ENCODE measurements around the gene GALNTL6.

The GALNTL6 gene

DNA sequence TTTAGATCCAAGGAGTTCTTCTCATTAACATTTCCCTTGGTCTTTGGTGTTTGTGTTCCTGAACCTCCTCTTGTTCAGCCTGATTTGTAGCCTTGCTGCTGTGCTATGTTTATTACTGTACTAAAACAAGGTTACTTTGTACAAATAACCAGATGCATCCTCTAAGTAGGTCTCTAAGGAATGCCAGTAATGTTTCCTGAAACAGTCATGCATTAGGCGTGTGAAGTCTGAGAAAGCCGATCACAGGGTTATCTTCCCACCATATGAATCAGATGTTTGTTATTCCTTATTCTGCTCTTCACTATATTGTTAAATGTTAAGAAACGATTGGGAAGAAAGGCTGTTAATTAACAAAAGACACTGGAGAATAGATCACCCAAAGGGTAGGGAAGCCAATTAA, 66.9 kb downstream of the GALNTL6 start:
- DNase-seq (ENCODE audit: low read depth in 2 of 2) = no peak

DNA sequence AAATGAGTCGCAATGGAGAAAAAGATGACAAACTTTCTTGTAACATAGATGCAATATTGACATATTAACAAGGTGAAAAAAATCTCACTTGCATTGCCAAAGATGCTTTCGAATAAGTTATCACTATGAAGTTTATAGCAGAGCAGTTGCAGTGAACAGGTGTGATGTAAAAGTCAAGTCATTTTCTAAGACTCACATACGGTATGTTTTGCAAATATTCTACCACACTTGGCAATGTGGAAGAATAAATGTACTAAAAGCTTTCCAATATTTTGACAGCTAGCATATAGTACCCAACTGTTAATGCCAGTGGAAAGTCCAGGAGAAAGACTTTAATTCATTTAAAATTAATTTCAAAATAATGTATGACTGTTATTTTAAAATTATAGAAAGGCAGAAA, 76.5 kb downstream of the GALNTL6 start:
- no peak for DNase-seq (ENCODE audit: low read depth in 2 of 2)

DNA sequence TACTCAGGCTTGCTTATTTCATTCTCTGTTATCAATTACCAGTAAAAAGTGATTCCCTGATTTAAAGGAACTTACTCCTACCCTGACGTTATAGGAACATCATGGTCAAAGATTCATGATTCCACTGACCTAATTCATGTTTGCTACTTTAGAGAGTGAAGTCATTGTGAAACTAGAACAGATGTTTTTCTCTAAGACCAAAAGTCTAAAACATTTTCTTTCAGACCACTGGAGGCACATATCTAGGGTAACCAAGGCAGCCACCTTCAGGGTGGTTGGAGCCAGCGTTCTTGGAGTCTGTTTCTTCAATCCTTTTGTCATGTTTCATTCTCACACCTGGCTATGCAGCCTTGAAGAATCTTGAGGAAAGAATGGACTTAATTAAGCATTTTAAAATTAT, 77.8 kb downstream of the GALNTL6 start:
- no peak for DNase-seq (ENCODE audit: low read depth in 2 of 2)

DNA sequence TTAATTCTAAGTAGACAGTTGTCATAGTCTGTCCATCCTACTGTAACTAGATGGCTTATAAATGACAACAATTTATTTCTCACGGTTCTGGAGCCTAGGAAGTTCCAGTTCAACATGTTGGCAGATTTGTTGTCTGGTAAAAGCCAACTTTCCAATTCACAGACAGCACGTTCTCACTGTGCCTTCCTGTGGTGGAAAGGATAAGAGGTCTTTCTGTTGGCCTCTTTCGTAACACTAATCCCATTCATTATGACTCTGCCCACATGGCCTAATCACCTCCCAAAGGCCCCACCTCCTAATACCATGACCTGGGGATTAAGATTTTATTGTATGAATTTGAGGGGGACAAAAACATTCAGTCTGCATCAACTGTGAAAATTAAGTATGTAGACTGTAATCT, 83.2 kb downstream of the GALNTL6 start:
- DNase-seq (ENCODE audit: low read depth in 2 of 2) = no peak

DNA sequence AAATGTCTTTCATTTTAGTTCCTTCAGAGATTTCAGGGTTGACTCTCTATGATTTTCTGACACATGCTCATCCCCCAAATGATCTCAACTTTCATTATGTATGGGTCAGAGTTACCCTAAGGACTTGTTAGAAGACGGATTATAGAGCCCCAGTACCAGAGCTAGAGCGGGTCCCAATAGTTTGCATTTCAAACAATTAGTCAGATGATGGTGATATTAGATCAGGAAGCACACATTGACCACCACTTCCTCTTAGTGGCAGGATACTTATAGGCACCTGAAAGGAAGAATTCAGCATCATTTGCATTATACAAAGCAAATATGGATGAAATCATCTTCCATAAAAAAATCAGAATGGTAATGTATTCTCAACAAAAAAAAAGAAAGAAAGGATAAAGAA, 106.1 kb downstream of the GALNTL6 start:
- DNase-seq (ENCODE audit: low read depth in 2 of 2) = no peak

DNA sequence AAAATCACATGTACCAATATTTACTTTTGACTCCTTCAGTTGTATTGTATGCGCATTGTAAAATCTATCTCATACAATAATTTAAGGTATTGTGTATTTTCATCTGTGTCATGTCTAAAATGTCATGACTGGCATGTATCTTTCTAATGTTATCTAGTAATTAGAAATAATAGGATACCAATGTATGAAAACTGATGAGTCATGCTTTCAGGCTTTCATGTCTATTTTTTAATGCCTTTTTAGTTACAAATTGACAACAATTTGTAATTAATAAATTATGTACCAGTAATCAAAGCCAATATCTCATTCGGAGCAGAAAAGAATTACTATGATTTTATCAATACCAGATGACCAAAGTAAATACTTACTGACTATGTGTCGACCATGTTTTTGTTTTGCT, 107.7 kb downstream of the GALNTL6 start:
- no peak for DNase-seq (ENCODE audit: low read depth in 2 of 2)

DNA sequence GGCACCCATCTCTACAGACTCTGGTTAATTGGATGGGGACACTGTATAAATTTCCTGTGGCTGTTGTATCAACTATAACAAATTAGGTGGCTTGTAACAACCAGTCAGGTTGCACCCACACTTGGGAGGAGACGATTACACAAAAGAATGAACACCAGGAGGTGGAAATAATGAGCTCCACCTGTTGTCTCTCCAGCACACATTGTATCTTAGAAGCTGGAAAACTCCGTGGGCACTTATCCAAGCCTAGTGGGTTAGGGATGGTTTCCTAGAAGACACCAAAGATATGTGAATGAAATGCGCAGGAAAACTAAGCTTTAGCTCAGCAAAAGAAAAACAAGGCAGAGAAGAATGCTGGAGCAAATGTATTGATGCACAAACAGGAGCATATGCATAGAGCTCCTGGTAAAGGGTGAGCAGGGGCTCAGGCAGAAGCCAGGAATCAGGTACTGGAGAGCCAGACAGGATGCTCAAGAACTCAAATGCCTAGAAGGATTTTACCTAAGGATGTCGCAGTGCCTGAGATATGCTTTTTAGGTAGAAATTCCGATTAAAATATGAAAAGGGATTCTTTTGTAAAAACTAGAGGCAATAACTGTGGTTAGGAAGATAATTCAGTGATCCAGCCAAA, 111.7 kb downstream of the GALNTL6 start:
- DNase-seq (ENCODE audit: low read depth in 2 of 2) = no peak

DNA sequence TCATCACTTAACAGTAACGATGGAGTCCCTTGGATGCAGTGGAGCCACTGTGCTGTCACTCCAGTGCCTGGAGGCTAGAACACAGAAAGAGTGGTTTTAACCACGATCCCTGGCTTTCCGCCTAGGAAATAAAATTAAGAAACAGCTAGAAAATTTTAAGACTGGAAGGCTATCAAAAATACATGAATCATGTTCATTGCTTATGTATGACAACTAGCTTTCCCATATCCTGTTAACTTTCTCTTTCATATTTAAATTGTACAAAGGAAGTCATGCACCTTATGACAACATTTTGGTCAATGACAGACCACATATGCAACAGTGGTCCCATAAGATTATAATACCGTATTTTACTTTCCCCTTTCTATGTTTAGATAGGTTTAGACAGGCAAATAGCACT, 115.1 kb downstream of the GALNTL6 start:
- no peak for DNase-seq (ENCODE audit: low read depth in 2 of 2)

DNA sequence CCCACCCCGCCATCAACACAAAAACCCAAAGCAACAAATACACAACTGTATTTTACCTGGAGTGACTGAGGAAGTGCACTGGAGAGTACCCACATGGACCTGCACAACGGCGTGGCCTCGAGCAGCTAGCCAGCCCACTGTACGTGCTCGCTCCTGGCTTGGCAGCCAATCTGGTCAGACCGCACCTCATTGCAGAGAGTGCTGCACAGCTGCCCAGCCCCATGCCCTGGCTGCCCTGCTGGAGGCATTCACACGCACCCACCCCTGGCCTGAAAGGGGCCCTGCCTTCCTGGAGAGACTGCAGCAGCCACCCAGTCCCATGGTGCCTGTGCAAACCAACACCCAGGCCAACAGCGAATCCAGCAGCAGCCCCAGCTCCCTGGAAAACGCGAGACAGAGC, 116.3 kb downstream of the GALNTL6 start:
- no peak for DNase-seq (ENCODE audit: low read depth in 2 of 2)

DNA sequence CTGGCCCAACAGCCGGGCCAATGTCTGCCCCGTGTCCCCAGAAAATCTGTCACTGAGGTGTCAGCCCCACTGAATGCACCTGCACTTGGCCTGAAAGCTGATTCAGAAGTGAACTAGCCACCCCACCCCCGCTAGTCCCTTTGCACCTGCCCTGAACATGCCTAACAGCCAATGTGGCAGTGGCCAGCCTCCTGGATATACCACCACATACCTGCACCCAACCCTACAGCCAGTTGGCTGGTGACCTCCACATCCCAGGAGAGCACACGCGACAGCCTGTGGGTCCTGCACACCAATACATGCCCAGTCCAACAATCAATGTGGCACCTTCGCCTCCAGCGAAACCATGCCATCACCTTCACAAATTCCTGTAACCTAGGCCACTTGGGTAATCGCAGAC, 116.7 kb downstream of the GALNTL6 start:
- DNase-seq (ENCODE audit: low read depth in 2 of 2) = no peak

DNA sequence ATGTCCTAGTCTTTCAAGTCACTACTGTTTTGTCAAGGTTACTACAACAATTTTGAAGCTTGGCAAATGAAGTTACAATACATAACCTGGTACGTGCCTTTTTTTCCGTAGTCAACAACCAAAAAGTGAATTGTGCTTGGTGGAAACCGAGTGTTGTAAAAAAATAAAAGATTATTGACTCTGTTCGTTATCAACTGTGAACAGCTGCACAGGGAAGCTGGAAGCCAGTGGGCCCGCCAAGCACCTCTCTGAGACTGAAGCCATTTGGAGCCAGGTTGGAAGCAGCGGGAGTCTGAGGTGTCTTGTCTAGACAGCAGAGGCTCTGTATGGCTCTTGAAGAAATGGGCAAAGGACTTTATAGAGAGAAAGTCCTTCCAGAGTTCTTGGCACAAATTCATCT, 119.0 kb downstream of the GALNTL6 start:
- no peak for DNase-seq (ENCODE audit: low read depth in 2 of 2)

DNA sequence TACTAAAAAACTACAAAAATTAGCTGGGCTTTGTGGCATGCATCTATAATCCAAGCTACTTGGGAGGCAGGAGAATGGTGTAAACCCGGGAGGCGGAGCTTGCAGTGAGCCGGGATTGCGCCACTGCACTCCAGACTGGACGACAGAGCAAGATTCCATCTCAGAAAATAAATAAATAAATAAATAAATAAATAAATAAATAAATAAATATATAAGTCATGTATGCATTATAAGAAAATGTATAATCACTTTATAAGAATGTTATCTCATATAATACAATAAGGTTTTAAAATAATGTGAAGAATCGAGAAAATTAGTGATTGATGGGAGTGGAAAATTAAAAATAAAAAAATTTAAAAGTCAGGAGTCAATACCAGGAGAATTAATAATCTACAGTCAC, 127.5 kb downstream of the GALNTL6 start:
- DNase-seq (ENCODE audit: low read depth in 2 of 2) = no peak

DNA sequence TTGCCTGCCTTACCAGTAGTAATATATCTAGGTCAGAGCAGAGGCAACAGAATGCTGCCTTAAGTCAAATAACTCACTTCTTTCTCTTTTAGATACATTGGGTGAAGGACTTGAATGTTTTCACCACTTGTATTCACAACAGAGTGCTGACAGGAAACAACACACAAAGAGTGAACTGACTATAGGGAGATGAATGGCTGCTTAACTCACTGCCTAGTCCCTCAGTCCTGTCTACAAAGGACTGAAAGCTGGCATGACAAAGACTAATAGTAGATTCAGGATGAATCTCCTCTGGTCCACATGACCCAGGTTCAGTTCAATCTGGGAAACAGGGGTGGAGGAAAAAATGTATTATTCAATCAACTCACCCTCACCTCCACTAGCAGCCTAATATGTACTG, 134.2 kb downstream of the GALNTL6 start:
- DNase-seq (ENCODE audit: low read depth in 2 of 2) = no peak

DNA sequence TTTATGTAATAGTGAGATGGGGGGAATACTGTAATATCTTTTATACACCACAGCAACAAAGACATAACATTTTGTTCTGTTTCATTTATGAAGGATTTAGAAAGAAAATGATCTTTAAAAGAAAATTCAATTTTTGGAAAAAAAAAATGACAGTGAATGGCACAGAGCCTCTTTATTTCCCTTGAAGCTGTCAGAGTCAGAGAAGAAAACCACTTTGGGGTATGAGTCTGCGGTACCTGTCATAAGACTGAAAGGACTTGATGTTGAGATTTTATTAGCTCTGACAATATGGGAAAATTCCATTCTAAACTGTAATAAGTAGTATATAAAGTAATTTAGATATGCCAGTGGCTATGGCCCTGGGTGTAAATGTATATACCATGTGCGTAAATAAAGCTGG, 134.8 kb downstream of the GALNTL6 start:
- DNase-seq (ENCODE audit: low read depth in 2 of 2) = no peak

DNA sequence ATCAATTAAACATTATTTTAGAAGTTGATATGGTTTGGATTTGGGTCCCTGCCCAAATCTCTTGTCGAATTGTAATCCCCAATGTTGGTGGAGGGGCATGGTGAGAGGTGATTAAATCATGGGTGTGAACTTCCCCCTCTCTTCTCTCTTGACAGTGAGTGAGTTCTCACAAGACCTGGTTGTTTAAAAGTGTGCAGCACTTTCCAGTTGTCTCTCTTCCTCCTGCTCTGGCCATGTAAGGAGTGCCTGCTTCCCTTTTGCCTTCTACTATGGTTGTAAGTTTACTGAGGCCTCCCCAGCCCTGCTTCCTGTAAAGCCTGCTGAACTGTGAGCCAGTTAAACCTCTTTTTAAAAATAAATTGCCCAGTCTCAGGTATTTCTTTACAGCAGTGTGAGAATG, 141.4 kb downstream of the GALNTL6 start:
- no peak for DNase-seq (ENCODE audit: low read depth in 2 of 2)

DNA sequence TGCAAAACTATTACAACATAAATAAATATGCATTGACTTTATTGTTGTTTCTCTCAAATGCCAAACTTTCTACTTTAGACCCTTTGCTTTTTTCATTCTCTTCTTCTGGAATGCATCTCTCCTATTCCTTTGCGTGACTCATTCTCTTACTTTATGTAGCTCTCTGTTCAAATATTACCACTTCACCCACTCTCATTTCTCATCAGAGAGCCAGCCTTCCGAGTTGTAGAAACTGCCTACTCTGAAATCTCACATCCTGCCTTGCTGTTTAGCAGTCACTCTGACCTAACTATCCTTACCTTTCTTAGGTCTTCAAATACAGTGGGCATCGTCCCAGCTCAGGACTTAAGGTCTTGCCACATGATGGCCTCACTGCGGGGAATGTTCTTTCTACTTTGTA, 143.5 kb downstream of the GALNTL6 start:
- no peak for DNase-seq (ENCODE audit: low read depth in 2 of 2)

DNA sequence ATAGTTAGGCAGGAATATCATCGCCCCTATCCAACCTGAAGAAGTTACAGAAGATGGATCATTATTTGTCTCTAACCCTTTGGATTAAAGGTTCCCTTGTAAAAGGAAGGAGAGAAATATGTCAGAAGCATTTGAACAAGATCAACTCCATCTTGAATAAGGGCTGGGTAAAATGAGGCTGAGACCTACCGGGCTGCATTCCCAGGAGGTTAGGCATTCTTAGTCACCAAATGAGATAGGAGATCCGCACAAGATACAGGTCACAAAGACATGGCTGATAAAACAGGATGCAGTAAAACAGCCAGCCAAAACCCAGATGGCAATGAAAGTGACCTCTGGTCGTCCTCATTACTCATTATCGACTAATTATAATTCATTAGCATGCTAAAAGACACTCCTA, 148.9 kb downstream of the GALNTL6 start:
- DNase-seq (ENCODE audit: low read depth in 2 of 2) = no peak

DNA sequence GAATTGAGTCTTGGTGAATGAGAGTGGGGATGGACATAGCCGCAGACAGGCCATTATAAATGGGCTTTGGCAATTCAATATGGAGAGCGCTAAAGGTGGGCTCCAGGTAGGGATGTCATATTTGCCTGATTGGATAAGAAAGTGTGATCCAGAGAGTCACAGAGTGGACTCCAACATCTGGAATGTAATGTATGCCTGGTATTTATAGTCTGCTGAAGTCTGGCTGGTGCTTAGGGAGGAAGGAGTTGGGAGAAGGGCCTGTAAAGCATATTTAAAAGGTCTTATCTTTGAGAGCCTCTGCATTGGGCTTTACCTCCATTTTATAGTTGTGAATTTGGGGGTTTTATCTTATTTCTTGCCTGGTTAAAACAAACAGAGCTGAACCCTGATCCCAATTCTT, 153.2 kb downstream of the GALNTL6 start:
- DNase-seq (ENCODE audit: low read depth in 2 of 2) = no peak

DNA sequence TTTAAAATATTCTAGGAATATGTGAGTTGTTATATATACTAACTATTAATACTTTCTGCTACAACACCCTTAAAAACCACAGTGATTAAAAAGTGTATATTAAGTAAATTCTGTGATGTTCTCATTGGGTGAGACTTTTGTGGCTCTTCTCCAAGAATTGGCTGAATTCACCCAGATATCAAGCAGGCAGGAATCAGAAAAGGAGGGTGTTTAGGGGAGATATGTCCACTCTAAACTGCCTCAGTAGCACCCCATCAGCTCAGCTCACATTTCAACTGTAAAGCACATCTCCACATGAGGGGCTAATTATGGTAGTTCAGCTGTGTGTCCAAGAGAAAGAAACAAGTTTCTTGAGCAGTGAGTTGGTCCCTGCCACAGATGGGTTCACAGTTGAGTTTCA, 165.0 kb downstream of the GALNTL6 start:
- DNase-seq (ENCODE audit: low read depth in 2 of 2) = no peak

DNA sequence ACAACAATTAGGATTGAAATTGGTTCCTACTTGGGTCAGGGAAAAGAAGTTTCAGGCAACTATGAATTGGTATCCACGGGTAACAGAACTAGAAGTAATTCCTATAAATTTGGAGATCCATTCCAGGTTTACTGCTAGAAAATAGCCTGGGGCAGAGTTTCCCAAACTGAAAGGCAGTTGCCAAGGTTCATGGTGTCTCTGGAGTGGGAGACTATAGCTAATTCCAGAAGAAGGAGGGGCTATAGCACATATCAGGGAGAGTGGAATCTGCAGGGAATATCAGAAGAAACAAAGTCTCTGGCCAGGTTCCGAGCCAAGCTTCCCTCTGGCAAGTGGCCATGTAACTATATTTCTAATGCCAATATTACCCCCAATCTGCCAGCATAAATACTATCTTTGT, 166.3 kb downstream of the GALNTL6 start:
- DNase-seq (ENCODE audit: low read depth in 2 of 2) = no peak

DNA sequence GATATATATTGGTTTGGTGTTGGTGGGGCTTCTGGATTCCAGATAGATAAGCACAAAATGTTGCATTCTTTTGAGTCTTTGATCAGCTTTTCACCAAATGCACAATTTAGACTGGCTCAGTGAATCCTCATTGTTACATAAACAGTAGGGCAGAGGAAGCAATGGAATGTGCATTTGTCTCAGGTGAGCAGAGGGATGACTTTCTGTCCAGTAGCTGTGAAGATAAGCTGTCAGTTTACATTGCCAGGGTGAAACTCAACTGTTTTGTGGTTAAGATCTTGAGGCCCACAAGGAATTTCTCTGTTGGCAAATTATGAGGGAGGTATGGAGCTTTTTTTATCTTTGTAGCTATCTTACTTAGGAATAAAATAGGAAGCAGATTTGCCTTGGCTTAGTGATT, 168.0 kb downstream of the GALNTL6 start:
- DNase-seq (ENCODE audit: low read depth in 2 of 2) = no peak

DNA sequence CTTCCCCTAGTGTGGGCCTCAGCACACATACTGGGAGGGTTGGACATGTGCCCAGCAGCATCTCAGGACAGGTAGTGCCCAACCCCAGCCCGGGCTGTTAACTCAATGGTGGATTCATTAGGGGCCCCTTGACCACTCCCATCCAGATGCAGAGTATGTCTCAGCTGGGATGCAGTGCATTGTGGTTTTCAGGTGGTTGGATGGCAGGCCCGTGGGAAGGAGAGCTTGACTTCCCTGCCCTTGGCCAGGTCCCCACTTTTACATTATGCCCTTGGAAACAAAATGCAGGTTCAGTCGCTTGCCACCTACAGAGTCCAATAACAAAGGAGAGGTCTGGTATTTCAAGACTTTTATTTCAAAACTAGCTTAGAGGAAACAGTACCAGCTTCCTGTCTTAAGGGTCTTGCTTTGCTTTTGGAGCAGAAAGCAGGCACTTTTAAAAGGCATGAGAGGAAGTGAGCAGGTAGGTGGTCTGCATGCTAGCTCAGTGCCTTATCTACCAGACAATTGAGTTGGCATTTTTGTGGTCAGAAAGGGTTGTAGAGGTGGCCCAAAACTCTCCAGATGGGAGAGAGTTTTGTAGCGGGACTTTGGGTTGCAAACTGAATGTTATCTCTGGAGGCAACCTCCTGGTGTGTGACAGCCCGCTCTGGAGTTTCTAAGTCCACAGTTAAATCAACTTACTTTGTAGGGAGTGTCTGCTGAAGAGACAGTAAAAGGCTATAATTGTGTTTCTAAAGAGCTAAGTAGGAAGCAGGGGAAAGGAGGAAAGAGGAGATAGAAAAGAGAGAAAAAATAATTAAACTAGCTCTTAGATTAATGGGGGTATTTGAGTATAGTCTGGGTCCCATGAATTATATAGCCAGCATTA, 171.0 kb downstream of the GALNTL6 start:
- no peak for DNase-seq (ENCODE audit: low read depth in 2 of 2)

DNA sequence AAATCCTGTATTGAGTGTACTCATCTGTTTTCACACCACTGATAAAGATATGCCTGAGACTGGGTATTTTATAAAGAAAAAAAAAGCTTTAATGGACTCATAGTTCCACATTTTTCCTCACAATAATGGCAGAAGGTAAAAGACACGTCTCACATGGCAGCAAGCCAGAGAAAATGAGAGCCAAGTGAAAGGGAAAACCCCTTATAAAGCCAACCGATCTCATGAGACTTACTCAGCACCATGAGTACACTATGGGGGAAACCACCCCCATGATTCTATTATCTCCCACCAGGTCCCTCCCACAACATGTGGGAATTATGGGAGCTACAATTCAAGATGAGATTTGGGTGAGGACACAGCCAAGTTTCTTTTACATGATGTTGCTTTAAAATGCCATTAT, 171.9 kb downstream of the GALNTL6 start:
- DNase-seq (ENCODE audit: low read depth in 2 of 2) = no peak

DNA sequence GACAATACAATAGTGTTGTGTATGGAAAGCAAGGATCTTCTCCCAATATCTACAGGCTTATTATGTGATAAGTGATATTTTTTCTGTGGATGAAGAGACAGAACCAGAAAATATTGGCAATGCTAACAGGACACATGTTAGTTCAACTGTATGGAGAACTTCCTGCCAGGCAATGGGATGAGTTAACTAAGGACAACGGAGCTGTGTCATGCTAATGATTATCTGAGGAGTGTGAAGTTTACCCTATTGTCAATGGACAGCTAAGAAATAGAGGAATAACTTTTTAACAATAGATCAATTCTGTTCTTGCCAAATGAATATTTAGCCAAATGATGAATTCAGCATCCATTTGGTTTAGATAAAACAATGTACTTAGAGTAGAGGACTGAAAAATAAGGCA, 180.0 kb downstream of the GALNTL6 start:
- DNase-seq (ENCODE audit: low read depth in 2 of 2) = no peak

All from stimulated activated CD4-positive, alpha-beta T cell treated with anti-CD3 and anti-CD28 coated beads, Interleukin-15, amount 100 ng/mL, for 48 hours (primary cell).